PC-3 (cell line): ENCODE data around the gene LAMP2. TPM values are rescaled to one million over a fixed set of nuclear protein-coding genes. Genes with fewer than 3 reads are reported as not detected.
A peak's percentile ranks its signal among the peaks of the same experiment; 100 is the strongest.

ENCODE experiments used
- ATAC-seq: fragments of 200-7000 bp; cut with Tn5 transposase; 2 replicates; pipeline ENCODE4 v1.9.1; 2020; ENCODE audit warnings: mild to moderate bottlenecking, moderate library complexity
- BruUV-seq: library from RNA; stranded (reverse); fragments of 400-500 nt; replicated peaks from 2 replicates; lab custom pipeline; 2021; lab: Mats Ljungman, UMichigan
- CTCF ChIA-PET: fragments of 300-600 bp; sonication (Branson Sonifier 250); formaldehyde crosslinking; loops from one replicate; lab custom pipeline; 2022; ENCODE audit warnings: antibody characterized with exemption; lab: Charles Lee
- POLR2A ChIA-PET: fragments of 300-600 bp; sonication (Branson Sonifier 250); formaldehyde crosslinking; loops from one replicate; lab custom pipeline; 2022; ENCODE audit warnings: antibody characterized with exemption; ENCODE audit not compliant: unreplicated experiment; lab: Charles Lee
- DNase-seq: peaks from one replicate; pipeline ENCODE4 v3.0.0-alpha.2; 2015
- H2AFZ ChIP-seq: fragments of 300-600 bp; sonication (generic); 2 replicates; pipeline ENCODE4 v1.6.0; 2016; ENCODE audit warnings: antibody characterized with exemption, low read length
- H3F3A ChIP-seq: fragments of 300-600 bp; sonication (generic); one replicate; pipeline ENCODE4 v1.6.0; 2017; ENCODE audit warnings: antibody characterized with exemption, low read length, control low read depth, mild to moderate bottlenecking; ENCODE audit not compliant: unreplicated experiment
- H3K27ac ChIP-seq: fragments of 300-600 bp; sonication (generic); 2 replicates; pipeline ENCODE4 v1.5.1; 2016; ENCODE audit warnings: mild to moderate bottlenecking, low read length
- H3K27me3 ChIP-seq: fragments of 300-600 bp; sonication (generic); 2 replicates; pipeline ENCODE4 v1.6.1; 2016; ENCODE audit warnings: low read length, mixed read lengths
- H3K36me3 ChIP-seq: fragments of 300-600 bp; sonication (generic); 2 replicates; pipeline ENCODE4 v1.6.1; 2016; ENCODE audit warnings: low read depth, mixed run types, low read length, mixed read lengths
- H3K4me1 ChIP-seq: fragments of 300-600 bp; sonication (generic); 2 replicates; pipeline ENCODE4 v1.5.1; 2016; ENCODE audit warnings: low read length; ENCODE audit not compliant: insufficient read depth
- H3K4me2 ChIP-seq: fragments of 300-600 bp; sonication (generic); 2 replicates; pipeline ENCODE4 v1.6.0; 2016; ENCODE audit warnings: low read length
- H3K4me3 ChIP-seq: fragments of 300-600 bp; sonication (generic); 2 replicates; pipeline ENCODE4 v1.5.1; 2016; ENCODE audit warnings: mild to moderate bottlenecking, low read length, mixed read lengths
- H3K79me2 ChIP-seq: fragments of 300-600 bp; sonication (generic); 2 replicates; pipeline ENCODE4 v1.6.1; 2017; ENCODE audit warnings: low read length, mixed read lengths
- H3K9ac ChIP-seq: fragments of 300-600 bp; sonication (generic); 2 replicates; pipeline ENCODE4 v1.6.0; 2016; ENCODE audit warnings: mild to moderate bottlenecking, low read length
- H3K9me2 ChIP-seq: fragments of 300-600 bp; sonication (generic); replicated peaks from 2 replicates; pipeline ENCODE4 v1.6.1; 2016; ENCODE audit warnings: mixed run types, low read length, mixed read lengths
- H3K9me3 ChIP-seq: fragments of 300-600 bp; sonication (generic); 2 replicates; pipeline ENCODE4 v1.6.1; 2016; ENCODE audit warnings: low read length, mixed read lengths
- H4K20me1 ChIP-seq: fragments of 300-600 bp; sonication (generic); 2 replicates; pipeline ENCODE4 v1.6.1; 2016; ENCODE audit warnings: low read length, mixed read lengths
- EZH2 ChIP-seq: fragments of 300-600 bp; sonication (generic); IDR thresholded peaks from one replicate; pipeline ENCODE4 v1.6.1; 2017; ENCODE audit warnings: antibody characterized with exemption, mild to moderate bottlenecking, low read length; ENCODE audit not compliant: unreplicated experiment
- EZH2phosphoT487 ChIP-seq: fragments of 300-600 bp; sonication (generic); IDR thresholded peaks from 2 replicates; pipeline ENCODE4 v1.6.1; 2018; ENCODE audit warnings: mild to moderate bottlenecking, antibody characterized with exemption, low read length, borderline replicate concordance
- intact Hi-C: fragments of 100-400 bp; cut with micrococcal nuclease; formaldehyde crosslinking; loops from 2 replicates; pipeline ENCODE4 v1.9.0; 2023
- total RNA-seq: library from RNA; depleted of rRNA; stranded (reverse); fragments of >200 nt; gene quantifications from 2 replicates; pipeline ENCODE4 v1.2.3, GENCODE V29; 2014
- TF ChIP-seq, protein P1 (sequence below): fragments of 300-600 bp; sonication (generic); conservative IDR thresholded peaks from 2 replicates; pipeline ENCODE4 v1.5.1; 2017; ENCODE audit warnings: antibody characterized with exemption, low read depth, mild to moderate bottlenecking, low read length

Gene LAMP2
- total RNA-seq, 1 experiment from 2014 or later, result 53.8 TPM

DNA sequence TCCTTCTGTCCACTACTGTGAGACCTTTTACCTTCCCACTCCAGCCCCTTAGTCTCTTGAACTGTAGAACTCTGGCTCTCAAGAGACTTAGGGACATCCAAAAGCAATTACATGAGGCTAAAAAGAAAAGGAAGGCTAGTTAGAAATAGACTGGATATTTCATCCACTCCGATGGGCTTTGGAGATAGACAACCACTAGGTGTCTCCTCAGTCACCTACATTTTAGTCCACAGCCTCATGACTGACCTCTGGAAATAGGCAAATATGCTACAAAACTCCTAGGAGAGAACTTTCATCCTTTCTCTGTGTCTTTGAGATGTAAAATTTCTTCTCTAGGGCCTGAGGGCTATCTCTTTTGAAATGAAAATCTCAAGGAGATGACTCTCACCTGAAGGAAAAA is 45.1 kb upstream of the LAMP2 start:
- H3F3A ChIP-seq, result no peaks in the 10 kb centered on the region
- H4K20me1 ChIP-seq, result no peaks in the 10 kb centered on the region
- H3K4me2 ChIP-seq, result peak overlapping the region; percentile 50; the same call in 1 of the 2 replicates
- TF ChIP-seq EZH2, result no peak
- TF ChIP-seq, protein P1, sequence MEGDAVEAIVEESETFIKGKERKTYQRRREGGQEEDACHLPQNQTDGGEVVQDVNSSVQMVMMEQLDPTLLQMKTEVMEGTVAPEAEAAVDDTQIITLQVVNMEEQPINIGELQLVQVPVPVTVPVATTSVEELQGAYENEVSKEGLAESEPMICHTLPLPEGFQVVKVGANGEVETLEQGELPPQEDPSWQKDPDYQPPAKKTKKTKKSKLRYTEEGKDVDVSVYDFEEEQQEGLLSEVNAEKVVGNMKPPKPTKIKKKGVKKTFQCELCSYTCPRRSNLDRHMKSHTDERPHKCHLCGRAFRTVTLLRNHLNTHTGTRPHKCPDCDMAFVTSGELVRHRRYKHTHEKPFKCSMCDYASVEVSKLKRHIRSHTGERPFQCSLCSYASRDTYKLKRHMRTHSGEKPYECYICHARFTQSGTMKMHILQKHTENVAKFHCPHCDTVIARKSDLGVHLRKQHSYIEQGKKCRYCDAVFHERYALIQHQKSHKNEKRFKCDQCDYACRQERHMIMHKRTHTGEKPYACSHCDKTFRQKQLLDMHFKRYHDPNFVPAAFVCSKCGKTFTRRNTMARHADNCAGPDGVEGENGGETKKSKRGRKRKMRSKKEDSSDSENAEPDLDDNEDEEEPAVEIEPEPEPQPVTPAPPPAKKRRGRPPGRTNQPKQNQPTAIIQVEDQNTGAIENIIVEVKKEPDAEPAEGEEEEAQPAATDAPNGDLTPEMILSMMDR, result peak; percentile 76
- TF ChIP-seq EZH2phosphoT487, result no peak
- no peaks in the 10 kb centered on the region for H3K36me3 ChIP-seq
- no peak overlapping the region for H3K4me3 ChIP-seq
- no peaks in the 10 kb centered on the region for H3K9me2 ChIP-seq
- intact Hi-C loops, result loop anchor here (5.0 kb wide), 3 partner anchors 48 to 253 kb away; partner anchors contain the start of genes CUL4B and MCTS1
- ChIA-PET POLR2A (interaction anchor here (0.5 to 0.6 kb wide), 2 partner anchors 15 to 47 kb away, joined by 4 to 8 read pairs; no protein-coding TSS in a partner anchor), CTCF (no interaction called here)
- no peak overlapping the region for H3K9ac ChIP-seq
- no peak overlapping the region for H2AFZ ChIP-seq
- H3K4me1 ChIP-seq, result peaks cover 17% of the 10 kb centered on the region
- ATAC-seq (peak; percentile 84), DNase-seq (peak; percentile 64)
- no peaks in the 10 kb centered on the region for H3K9me3 ChIP-seq
- no TSS peak for BruUV-seq
- no peaks in the 10 kb centered on the region for H3K27me3 ChIP-seq
- H3K79me2 ChIP-seq, result no peaks in the 10 kb centered on the region
- no peak overlapping the region for H3K27ac ChIP-seq

DNA sequence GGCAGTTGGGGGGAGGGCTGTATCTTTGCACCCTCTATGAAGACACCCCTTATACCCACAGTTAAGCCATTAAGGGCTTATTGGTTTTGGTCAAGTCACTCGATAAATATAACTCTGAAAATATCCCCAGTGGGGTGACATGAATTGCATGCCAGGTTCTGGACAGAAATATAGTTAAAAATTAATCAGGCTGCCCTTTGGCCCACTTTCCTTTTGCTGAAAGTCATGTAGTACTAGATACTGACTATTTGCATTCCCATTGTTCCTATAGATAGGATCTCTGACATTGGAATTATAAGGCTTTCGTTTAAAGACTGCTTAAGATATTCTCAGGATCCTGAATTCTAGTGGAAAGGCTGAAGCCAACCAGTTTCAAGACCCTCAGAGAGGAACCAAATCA is 43.5 kb upstream of the LAMP2 start:
- Histone ChIP-seq H3K27ac (no peak overlapping the region), H3K9ac (no peak overlapping the region), H3K36me3 (no peaks in the 10 kb centered on the region), H3K9me2 (no peaks in the 10 kb centered on the region), H2AFZ (no peak overlapping the region), H3K4me1 (peaks cover 5% of the 10 kb centered on the region; the same call in 1 of the 2 replicates), H3K4me2 (no peak overlapping the region), H3F3A (no peaks in the 10 kb centered on the region), H3K79me2 (no peaks in the 10 kb centered on the region), H3K4me3 (no peak overlapping the region), H4K20me1 (no peaks in the 10 kb centered on the region), H3K27me3 (no peaks in the 10 kb centered on the region), H3K9me3 (no peaks in the 10 kb centered on the region)
- ATAC-seq (no peak), DNase-seq (no peak)
- intact Hi-C loops, result loop anchor here (5.0 kb wide), 3 partner anchors 50 to 255 kb away; partner anchors contain the start of genes CUL4B and MCTS1
- no TSS peak for BruUV-seq
- POLR2A ChIA-PET, result no interaction called here
- TF ChIP-seq EZH2, result no peak
- TF ChIP-seq, protein P1, result no peak
- TF ChIP-seq EZH2phosphoT487, result no peak
- CTCF ChIA-PET, result no interaction called here

DNA sequence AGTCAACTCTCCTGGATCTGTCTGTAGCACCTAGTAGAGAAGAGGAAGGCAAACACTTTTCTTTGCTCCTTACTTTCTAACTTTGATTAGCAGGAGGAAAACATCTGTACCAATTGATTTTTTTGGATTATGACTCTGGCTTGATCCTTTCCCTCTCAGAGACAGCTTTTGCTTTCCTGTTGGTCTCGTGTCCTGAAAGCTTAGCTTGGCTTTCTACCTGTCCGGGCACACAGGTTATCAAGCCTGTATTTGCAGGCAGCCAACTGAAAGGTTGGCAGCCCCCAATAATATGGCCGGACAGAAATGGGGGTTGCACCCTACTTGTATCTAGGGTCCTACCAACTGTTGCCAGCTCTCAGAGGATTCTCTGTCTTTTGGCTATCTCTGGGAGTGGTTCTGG is 43.1 kb upstream of the LAMP2 start:
- H3K4me1 ChIP-seq, result 0 out of 2 replicates have a peak, but pooled peaks cover under 1% of the 10 kb centered on the region

More for the DNA sequence above, 43.1 kb upstream of the LAMP2 start:
- Histone ChIP-seq H3K9me2 (no peaks in the 10 kb centered on the region), H2AFZ (no peak overlapping the region), H3F3A (no peaks in the 10 kb centered on the region), H3K9me3 (no peaks in the 10 kb centered on the region), H3K27me3 (no peaks in the 10 kb centered on the region), H3K4me3 (no peak overlapping the region), H4K20me1 (no peaks in the 10 kb centered on the region), H3K27ac (no peak overlapping the region), H3K4me2 (no peak overlapping the region), H3K9ac (no peak overlapping the region), H3K36me3 (no peaks in the 10 kb centered on the region), H3K79me2 (no peaks in the 10 kb centered on the region)
- ATAC-seq (no peak), DNase-seq (no peak)
- POLR2A ChIA-PET, result no interaction called here
- TF ChIP-seq EZH2, result no peak
- no peak for TF ChIP-seq EZH2phosphoT487
- TF ChIP-seq, protein P1, result no peak
- intact Hi-C loops, result loop anchor here (5.0 kb wide), 3 partner anchors 50 to 255 kb away; partner anchors contain the start of genes CUL4B and MCTS1
- CTCF ChIA-PET, result no interaction called here
- BruUV-seq, result no TSS peak
